Calu3 (cell line): ENCODE measurements around the gene RAD51B. TPM values are rescaled to one million over a fixed set of nuclear protein-coding genes. Genes with fewer than 3 reads are reported as not detected.

Experiments used
- BruUV-seq: library from RNA; stranded (reverse); fragments of 400-500 nt; replicated peaks from 2 replicates; lab custom pipeline; 2021; lab: Mats Ljungman, UMichigan
- CTCF ChIA-PET: fragments of 300-600 bp; sonication (Branson Sonifier 250); formaldehyde crosslinking; loops from one replicate; lab custom pipeline; 2022; ENCODE audit warnings: antibody characterized with exemption; lab: Charles Lee
- DNase-seq: peaks from one replicate; pipeline ENCODE4 v3.0.0; 2022
- H3K27ac Mint-ChIP-seq: one replicate; pipeline ENCODE4 v1.8.0; 2022; ENCODE audit warnings: mixed read lengths; ENCODE audit not compliant: unreplicated experiment
- H3K27me3 Mint-ChIP-seq: one replicate; pipeline ENCODE4 v1.8.0; 2022; ENCODE audit warnings: mixed read lengths; ENCODE audit not compliant: unreplicated experiment
- H3K36me3 Mint-ChIP-seq: one replicate; pipeline ENCODE4 v1.8.0; 2022; ENCODE audit warnings: mild to moderate bottlenecking, moderate library complexity, mixed read lengths; ENCODE audit not compliant: insufficient read depth, unreplicated experiment
- H3K4me1 Mint-ChIP-seq: one replicate; pipeline ENCODE4 v1.8.0; 2022; ENCODE audit warnings: mild to moderate bottlenecking, low read depth, mixed read lengths; ENCODE audit not compliant: unreplicated experiment
- H3K4me3 Mint-ChIP-seq: one replicate; pipeline ENCODE4 v1.8.0; 2022; ENCODE audit warnings: mild to moderate bottlenecking, low read depth, moderate library complexity, mixed read lengths; ENCODE audit not compliant: unreplicated experiment
- H3K9me3 Mint-ChIP-seq: one replicate; pipeline ENCODE4 v1.8.0; 2022; ENCODE audit warnings: low read depth, mixed read lengths; ENCODE audit not compliant: unreplicated experiment
- intact Hi-C: fragments of 100-400 bp; cut with micrococcal nuclease; formaldehyde crosslinking; loops from one replicate; pipeline ENCODE4 v1.10.0; 2022; ENCODE audit not compliant: unreplicated experiment
- total RNA-seq: library from RNA; stranded (reverse); gene quantifications from 2 replicates; pipeline ENCODE4 v1.2.3, GENCODE V29; 2022
- TF ChIP-seq, protein P1 (sequence below): fragments of 200-600 bp; IDR thresholded peaks from one replicate; pipeline ENCODE4 v1.8.0; 2022; ENCODE audit warnings: antibody characterized with exemption; ENCODE audit not compliant: unreplicated experiment

Gene RAD51B
- total RNA-seq, 1 experiment from 2014 or later, result 24.7 TPM

DNA sequence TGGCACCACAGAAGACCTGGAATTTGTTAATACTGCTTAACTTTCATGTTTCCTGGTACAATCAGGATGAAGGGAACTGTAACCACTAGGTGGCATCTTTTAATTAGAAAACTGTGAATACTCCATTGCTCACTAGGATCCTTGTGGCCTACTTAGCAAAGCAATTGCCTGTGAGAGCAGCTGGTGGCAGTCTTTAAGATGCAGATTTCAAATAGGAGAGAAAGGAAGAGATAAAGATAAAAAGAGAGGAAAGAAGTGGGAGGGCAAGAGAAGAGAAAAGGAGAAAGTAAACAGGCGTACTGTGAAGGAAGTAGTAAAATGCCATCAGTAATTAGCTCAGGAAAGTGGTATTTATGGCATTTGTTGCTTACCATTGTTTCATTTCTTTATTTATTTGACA is 114.5 kb downstream of the RAD51B start:
- BruUV-seq, result no TSS peak
- peaks cover under 1% of the 10 kb centered on the region for H3K9me3 Mint-ChIP-seq
- H3K27ac Mint-ChIP-seq, result peak overlapping the region; percentile 3
- no peaks in the 10 kb centered on the region for H3K27me3 Mint-ChIP-seq
- intact Hi-C loops, result loop anchor here (2.0 to 5.0 kb wide), 3 partner anchors 373 to 908 kb away; no protein-coding TSS in a partner anchor
- H3K36me3 Mint-ChIP-seq, result no peaks in the 10 kb centered on the region
- DNase-seq, result peak; percentile 27
- H3K4me1 Mint-ChIP-seq, result peaks cover 9% of the 10 kb centered on the region
- CTCF ChIA-PET, result interaction anchor here (0.6 to 1.7 kb wide), 8 partner anchors 20 to 891 kb away, joined by 3 to 7 read pairs (median 4); no protein-coding TSS in a partner anchor
- no peak overlapping the region for H3K4me3 Mint-ChIP-seq
- TF ChIP-seq, protein P1, sequence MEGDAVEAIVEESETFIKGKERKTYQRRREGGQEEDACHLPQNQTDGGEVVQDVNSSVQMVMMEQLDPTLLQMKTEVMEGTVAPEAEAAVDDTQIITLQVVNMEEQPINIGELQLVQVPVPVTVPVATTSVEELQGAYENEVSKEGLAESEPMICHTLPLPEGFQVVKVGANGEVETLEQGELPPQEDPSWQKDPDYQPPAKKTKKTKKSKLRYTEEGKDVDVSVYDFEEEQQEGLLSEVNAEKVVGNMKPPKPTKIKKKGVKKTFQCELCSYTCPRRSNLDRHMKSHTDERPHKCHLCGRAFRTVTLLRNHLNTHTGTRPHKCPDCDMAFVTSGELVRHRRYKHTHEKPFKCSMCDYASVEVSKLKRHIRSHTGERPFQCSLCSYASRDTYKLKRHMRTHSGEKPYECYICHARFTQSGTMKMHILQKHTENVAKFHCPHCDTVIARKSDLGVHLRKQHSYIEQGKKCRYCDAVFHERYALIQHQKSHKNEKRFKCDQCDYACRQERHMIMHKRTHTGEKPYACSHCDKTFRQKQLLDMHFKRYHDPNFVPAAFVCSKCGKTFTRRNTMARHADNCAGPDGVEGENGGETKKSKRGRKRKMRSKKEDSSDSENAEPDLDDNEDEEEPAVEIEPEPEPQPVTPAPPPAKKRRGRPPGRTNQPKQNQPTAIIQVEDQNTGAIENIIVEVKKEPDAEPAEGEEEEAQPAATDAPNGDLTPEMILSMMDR, result peak; percentile 67

DNA sequence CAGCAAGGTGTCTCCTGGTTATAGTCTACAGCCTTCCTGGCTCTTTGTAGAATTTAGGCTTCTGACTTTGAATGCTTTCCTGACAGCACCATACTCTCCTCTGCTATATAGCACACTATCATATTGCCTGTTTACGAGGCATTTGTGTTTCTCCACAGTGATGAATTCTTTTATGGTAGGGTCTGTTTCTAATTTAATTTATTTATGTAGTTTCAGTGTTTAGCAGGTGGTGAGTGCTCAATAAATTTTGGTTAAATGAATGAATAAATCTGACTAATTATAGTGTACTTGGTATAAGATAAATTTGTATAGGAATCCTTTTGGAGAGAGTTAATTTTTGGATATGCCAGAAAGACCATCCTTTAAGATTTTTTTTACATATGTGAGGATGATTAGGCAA is 115.3 kb downstream of the RAD51B start:
- H3K36me3 Mint-ChIP-seq, result no peaks in the 10 kb centered on the region
- H3K4me3 Mint-ChIP-seq, result no peak overlapping the region
- intact Hi-C loops, result loop anchor here (2.0 to 5.0 kb wide), 3 partner anchors 372 to 907 kb away; no protein-coding TSS in a partner anchor
- TF ChIP-seq, protein P1, result no peak
- no peak for DNase-seq
- CTCF ChIA-PET, result interaction anchor here (0.9 to 1.5 kb wide), 2 partner anchors 298 to 890 kb away, joined by 4 to 7 read pairs; no protein-coding TSS in a partner anchor
- H3K4me1 Mint-ChIP-seq, result peaks cover 9% of the 10 kb centered on the region
- no peaks in the 10 kb centered on the region for H3K9me3 Mint-ChIP-seq
- H3K27me3 Mint-ChIP-seq, result no peaks in the 10 kb centered on the region
- H3K27ac Mint-ChIP-seq, result no peak overlapping the region
- no TSS peak for BruUV-seq

DNA sequence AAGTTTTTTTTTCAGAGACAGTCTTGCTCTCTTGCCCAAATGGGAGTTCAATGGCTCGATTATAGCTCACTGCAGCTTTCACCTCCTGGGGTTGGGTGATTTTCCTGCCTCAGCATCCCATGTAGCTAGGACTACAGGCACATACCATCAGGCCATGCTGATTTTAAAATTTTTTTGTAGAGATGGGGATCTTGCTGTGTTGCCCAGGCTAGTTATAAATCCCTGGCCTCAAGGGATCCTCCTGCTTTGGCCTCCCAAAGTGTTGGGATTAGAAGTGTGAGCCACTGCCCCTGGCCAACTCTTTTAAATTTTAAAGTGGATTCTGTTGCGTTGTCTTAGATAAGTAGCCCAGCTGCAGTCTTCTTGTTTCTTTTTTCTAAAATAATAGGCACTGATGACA is 115.8 kb downstream of the RAD51B start:
- no peaks in the 10 kb centered on the region for H3K36me3 Mint-ChIP-seq
- H3K27me3 Mint-ChIP-seq, result no peaks in the 10 kb centered on the region
- H3K4me1 Mint-ChIP-seq, result peaks cover 13% of the 10 kb centered on the region
- TF ChIP-seq, protein P1, result no peak
- no peak overlapping the region for H3K4me3 Mint-ChIP-seq
- no peaks in the 10 kb centered on the region for H3K9me3 Mint-ChIP-seq
- H3K27ac Mint-ChIP-seq, result no peak overlapping the region
- CTCF ChIA-PET, result no interaction called here
- BruUV-seq, result no TSS peak
- DNase-seq, result no peak
- intact Hi-C loops, result loop anchor here (2.0 kb wide), 1 partner anchor 371 kb away; no protein-coding TSS in a partner anchor

DNA sequence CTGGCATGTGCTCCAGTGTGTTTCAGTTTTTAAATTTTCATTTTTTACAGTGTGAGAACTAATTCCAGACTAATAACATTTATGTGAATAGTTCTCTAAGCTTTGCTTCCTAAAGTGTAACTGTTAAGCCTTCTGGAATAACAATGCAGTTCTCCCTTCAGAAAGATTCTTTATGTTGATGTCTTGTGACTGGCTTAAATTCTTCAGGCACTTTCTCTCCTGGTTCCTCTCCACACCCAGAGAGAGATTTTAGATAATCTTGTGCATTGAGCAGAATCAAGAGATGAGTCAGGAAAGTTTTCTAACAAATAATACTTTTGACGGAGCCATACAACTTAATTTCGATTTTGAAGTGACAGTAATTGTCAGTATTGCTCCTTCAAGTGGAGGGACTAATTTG is 118.5 kb downstream of the RAD51B start:
- H3K4me3 Mint-ChIP-seq, result no peak overlapping the region
- H3K9me3 Mint-ChIP-seq, result no peaks in the 10 kb centered on the region
- CTCF ChIA-PET, result no interaction called here
- intact Hi-C loops, result no loop called here
- no peak for DNase-seq
- peaks cover 31% of the 10 kb centered on the region for H3K4me1 Mint-ChIP-seq
- no peaks in the 10 kb centered on the region for H3K27me3 Mint-ChIP-seq
- H3K27ac Mint-ChIP-seq, result no peak overlapping the region
- no peaks in the 10 kb centered on the region for H3K36me3 Mint-ChIP-seq
- BruUV-seq, result no TSS peak
- TF ChIP-seq, protein P1, result no peak
